HEK293T (cell line): Measurements from ENCODE around the gene FGFR3.

Source experiments
- BHLHE40 ChIP-seq: fragments of 450-650 bp; IDR thresholded peaks from 2 replicates; pipeline ENCODE4 v1.6.1; 2016; ENCODE audit warnings: mild to moderate bottlenecking, moderate library complexity, borderline replicate concordance
- ELF4 ChIP-seq: fragments of 450-650 bp; IDR thresholded peaks from 2 replicates; pipeline ENCODE4 v1.6.1; 2017; ENCODE audit warnings: antibody characterized with exemption
- FOXA1 ChIP-seq: fragments of 450-650 bp; IDR thresholded peaks from 2 replicates; pipeline ENCODE4 v1.6.1; 2016; ENCODE audit warnings: mild to moderate bottlenecking
- FOXK2 ChIP-seq: fragments of 450-650 bp; IDR thresholded peaks from 2 replicates; pipeline ENCODE4 v1.6.1; 2016; ENCODE audit warnings: mild to moderate bottlenecking
- FOXM1 ChIP-seq: fragments of 450-650 bp; IDR thresholded peaks from 2 replicates; pipeline ENCODE4 v1.6.1; 2017; ENCODE audit warnings: mild to moderate bottlenecking, borderline replicate concordance
- L3MBTL2 ChIP-seq: fragments of 450-650 bp; conservative IDR thresholded peaks from 2 replicates; pipeline ENCODE4 v1.6.1; 2016; ENCODE audit warnings: mild to moderate bottlenecking
- NFRKB ChIP-seq: fragments of 450-650 bp; IDR thresholded peaks from 2 replicates; pipeline ENCODE4 v1.6.1; 2016; ENCODE audit warnings: mild to moderate bottlenecking, moderate library complexity
- SUZ12 ChIP-seq: fragments of 450-650 bp; IDR thresholded peaks from 2 replicates; pipeline ENCODE4 v1.6.1; 2016; ENCODE audit warnings: mild to moderate bottlenecking
- TARDBP ChIP-seq: fragments of 450-650 bp; IDR thresholded peaks from 2 replicates; pipeline ENCODE4 v1.6.1; 2016

- TF ChIP-seq FOXM1: no peak
- no peak for TF ChIP-seq FOXA1
- no peak for TF ChIP-seq TARDBP
- no peak for TF ChIP-seq SUZ12
- TF ChIP-seq BHLHE40: no peak
- no peak for TF ChIP-seq FOXK2
- TF ChIP-seq ELF4: no peak
- no peak for TF ChIP-seq L3MBTL2
- TF ChIP-seq NFRKB: no peak
These were observed 50.8 kb downstream of the FGFR3 start for GRCh38 chr4:1843852-1844251.
